ENCODE results near the gene GSK3A.
A peak's percentile ranks its signal among the peaks of the same experiment; 100 is the strongest.

The GSK3A gene

DNA sequence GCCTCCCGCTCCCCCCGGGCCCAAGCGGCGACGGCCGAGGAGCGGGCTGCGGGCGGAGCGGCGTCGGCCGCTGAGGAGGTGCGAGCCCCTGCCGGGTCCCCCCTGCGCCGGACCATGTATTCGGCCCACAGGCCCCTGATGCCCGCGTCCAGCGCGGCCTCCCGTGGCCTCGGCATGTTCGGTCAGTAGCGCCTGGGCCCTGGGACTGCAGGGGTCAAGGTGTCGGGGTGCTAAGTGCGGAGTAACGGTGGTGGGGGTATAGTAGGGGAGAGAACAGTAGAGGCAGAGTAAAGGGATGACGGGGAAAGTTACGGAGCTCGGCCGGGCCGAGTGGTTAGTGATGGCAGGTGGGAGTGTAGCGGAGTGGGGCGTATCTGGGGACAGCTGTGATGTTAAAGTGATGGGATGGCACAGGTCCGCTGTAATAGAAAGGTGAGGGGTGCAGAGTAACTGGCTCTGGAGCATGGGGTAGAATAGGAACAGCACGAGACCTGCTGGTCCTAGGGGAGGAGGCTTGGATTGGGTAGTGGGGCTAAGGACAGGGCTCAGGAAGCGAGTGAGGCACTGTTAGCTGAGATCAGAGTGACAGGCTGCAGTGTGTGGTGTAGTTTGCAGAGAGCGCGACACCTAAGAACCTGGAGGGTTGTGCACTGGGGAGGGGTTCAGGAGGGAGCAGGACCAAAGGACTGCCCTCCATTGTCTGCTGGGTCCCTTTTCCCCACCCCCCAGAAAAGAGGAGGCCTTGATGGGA lies 42.4 kb upstream of the GSK3A start (continued):
- TF ChIP-seq ZNF558 (tag by site-specific recombination; IDR thresholded peaks at IDR 0.05) = no peak
- 0 out of 2 replicates have a peak, but pooled peaks have one; percentile 32 for TF ChIP-seq KLF16 (tag by site-specific recombination; IDR thresholded peaks at IDR 0.05)
- no peak for TF ChIP-seq ZNF660 (tag by site-specific recombination; IDR thresholded peaks at IDR 0.05)
- TF ChIP-seq ZNF621 (tag by site-specific recombination; IDR thresholded peaks at IDR 0.05) = no peak
- TF ChIP-seq REPIN1 (tag by site-specific recombination; IDR thresholded peaks at IDR 0.05; ENCODE audit: low read depth) = peak; percentile 61; the same call in 1 of the 2 replicates
- TF ChIP-seq ZNF654 (tag by site-specific recombination; IDR thresholded peaks at IDR 0.05; ENCODE audit: low read depth) = no peak
- no peak for TF ChIP-seq PBX3 (CRISPR knock-in tag; IDR thresholded peaks at IDR 0.05)
- TF ChIP-seq ZNF37A (tag by site-specific recombination; IDR thresholded peaks at IDR 0.05) = no peak
- TF ChIP-seq ZEB2 (tag by site-specific recombination; IDR thresholded peaks at IDR 0.05) = peak; percentile 65; the same call in 1 of the 2 replicates
- TF ChIP-seq ZFHX2 (tag by site-specific recombination; conservative IDR thresholded peaks at IDR 0.05) = peak; percentile 56; the same call in 1 of the 2 replicates
- TF ChIP-seq ZNF148 (tag by site-specific recombination; IDR thresholded peaks at IDR 0.05; ENCODE audit: borderline replicate concordance) = no peak
- TF ChIP-seq ELK4 (IDR thresholded peaks at IDR 0.05; ENCODE audit: borderline replicate concordance, low read depth, low read length) = no peak
- no peak for TF ChIP-seq ZNF473 (tag by site-specific recombination; IDR thresholded peaks at IDR 0.05)
- TF ChIP-seq ZNF174 (tag by site-specific recombination; IDR thresholded peaks at IDR 0.05) = no peak
- TF ChIP-seq, protein P1, sequence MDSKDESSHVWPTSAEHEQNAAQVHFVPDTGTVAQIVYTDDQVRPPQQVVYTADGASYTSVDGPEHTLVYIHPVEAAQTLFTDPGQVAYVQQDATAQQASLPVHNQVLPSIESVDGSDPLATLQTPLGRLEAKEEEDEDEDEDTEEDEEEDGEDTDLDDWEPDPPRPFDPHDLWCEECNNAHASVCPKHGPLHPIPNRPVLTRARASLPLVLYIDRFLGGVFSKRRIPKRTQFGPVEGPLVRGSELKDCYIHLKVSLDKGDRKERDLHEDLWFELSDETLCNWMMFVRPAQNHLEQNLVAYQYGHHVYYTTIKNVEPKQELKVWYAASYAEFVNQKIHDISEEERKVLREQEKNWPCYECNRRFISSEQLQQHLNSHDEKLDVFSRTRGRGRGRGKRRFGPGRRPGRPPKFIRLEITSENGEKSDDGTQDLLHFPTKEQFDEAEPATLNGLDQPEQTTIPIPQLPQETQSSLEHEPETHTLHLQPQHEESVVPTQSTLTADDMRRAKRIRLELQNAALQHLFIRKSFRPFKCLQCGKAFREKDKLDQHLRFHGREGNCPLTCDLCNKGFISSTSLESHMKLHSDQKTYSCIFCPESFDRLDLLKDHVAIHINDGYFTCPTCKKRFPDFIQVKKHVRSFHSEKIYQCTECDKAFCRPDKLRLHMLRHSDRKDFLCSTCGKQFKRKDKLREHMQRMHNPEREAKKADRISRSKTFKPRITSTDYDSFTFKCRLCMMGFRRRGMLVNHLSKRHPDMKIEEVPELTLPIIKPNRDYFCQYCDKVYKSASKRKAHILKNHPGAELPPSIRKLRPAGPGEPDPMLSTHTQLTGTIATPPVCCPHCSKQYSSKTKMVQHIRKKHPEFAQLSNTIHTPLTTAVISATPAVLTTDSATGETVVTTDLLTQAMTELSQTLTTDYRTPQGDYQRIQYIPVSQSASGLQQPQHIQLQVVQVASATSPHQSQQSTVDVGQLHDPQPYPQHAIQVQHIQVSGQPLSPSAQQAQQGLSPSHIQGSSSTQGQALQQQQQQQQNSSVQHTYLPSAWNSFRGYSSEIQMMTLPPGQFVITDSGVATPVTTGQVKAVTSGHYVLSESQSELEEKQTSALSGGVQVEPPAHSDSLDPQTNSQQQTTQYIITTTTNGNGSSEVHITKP (tag by site-specific recombination; IDR thresholded peaks at IDR 0.05) = no peak; the same call in none of the 2 replicates
- TF ChIP-seq ZNF280D (tag by site-specific recombination; IDR thresholded peaks at IDR 0.05) = no peak
- TF ChIP-seq ZNF302 (tag by site-specific recombination; IDR thresholded peaks at IDR 0.05; ENCODE audit: low read depth) = no peak
- no peak for TF ChIP-seq YY1 (tag by site-specific recombination; IDR thresholded peaks at IDR 0.05)
- no peak for TF ChIP-seq TRIM28 (IDR thresholded peaks at IDR 0.05; ENCODE audit: borderline replicate concordance, low read length)
- no peak for TF ChIP-seq ZNF23 (tag by site-specific recombination; IDR thresholded peaks at IDR 0.05; ENCODE audit: borderline replicate concordance)
- TF ChIP-seq SCRT1 (tag by site-specific recombination; IDR thresholded peaks at IDR 0.05; ENCODE audit: borderline replicate concordance) = peak; percentile 32; the same call in 1 of the 2 replicates
- peak; percentile 90 for TF ChIP-seq ZIC2 (tag by site-specific recombination; IDR thresholded peaks at IDR 0.05)
- TF ChIP-seq ZNF624 (tag by site-specific recombination; IDR thresholded peaks at IDR 0.05) = no peak
- TF ChIP-seq ZSCAN23 (tag by site-specific recombination; IDR thresholded peaks at IDR 0.05) = no peak
- peak; percentile 54; the same call in 1 of the 2 replicates for TF ChIP-seq ZBTB48 (tag by site-specific recombination; IDR thresholded peaks at IDR 0.05)
- TF ChIP-seq, protein P2, sequence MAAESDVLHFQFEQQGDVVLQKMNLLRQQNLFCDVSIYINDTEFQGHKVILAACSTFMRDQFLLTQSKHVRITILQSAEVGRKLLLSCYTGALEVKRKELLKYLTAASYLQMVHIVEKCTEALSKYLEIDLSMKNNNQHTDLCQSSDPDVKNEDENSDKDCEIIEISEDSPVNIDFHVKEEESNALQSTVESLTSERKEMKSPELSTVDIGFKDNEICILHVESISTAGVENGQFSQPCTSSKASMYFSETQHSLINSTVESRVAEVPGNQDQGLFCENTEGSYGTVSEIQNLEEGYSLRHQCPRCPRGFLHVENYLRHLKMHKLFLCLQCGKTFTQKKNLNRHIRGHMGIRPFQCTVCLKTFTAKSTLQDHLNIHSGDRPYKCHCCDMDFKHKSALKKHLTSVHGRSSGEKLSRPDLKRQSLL (tag by site-specific recombination; IDR thresholded peaks at IDR 0.05) = no peak; the same call in 1 of the 2 replicates
- no peak; the same call in 1 of the 2 replicates for TF ChIP-seq ZFP69B (tag by site-specific recombination; IDR thresholded peaks at IDR 0.05)
